Esophagus muscularis mucosa (tissue), 4 donors: ENCODE data around the gene GTF2H1. TPM values are rescaled to one million over a fixed set of nuclear protein-coding genes. Genes with fewer than 3 reads are reported as not detected.

ENCODE experiments used
- DNase-seq: peaks from one replicate; pipeline ENCODE4 v3.0.0-alpha.2; 2017; ENCODE audit errors: extremely low spot score
- H3K27ac ChIP-seq, 4 donors: fragments of 200-600 bp; sonication (generic); replicated peaks in 1 of 4; 1 replicate in 3 of 4; 2 replicates in 1 of 4; pipeline ENCODE4 v1.5.1; 2016 to 2019; ENCODE audit warnings: mild to moderate bottlenecking in 1 of 4
- H3K27me3 ChIP-seq, 4 donors: fragments of 200-600 bp; sonication (generic); one replicate each; pipeline versions ENCODE4 v1.5.1 to v1.6.0; 2016 to 2019
- H3K36me3 ChIP-seq, 4 donors: fragments of 200-600 bp; sonication (generic); one replicate each; pipeline ENCODE4 v1.5.1; 2016 to 2019
- H3K4me1 ChIP-seq, 4 donors: fragments of 200-600 bp; sonication (generic); one replicate each; pipeline ENCODE4 v1.5.1; 2016 to 2019
- H3K4me3 ChIP-seq, 4 donors: fragments of 200-600 bp; sonication (generic); 1 replicate in 2 of 4; 2 replicates in 2 of 4; pipeline ENCODE4 v1.5.1; 2016 to 2019; ENCODE audit warnings: mild to moderate bottlenecking in 4 of 4, moderate library complexity in 1 of 4
- H3K9me3 ChIP-seq, 4 donors: fragments of 200-600 bp; sonication (generic); 1 replicate in 3 of 4; 2 replicates in 1 of 4; pipeline ENCODE4 v1.5.1; 2016 to 2019
- CTCF ChIP-seq, 3 experiments: fragments of 200-600 bp in 2 of 3; fragments of 450-650 bp in 1 of 3; sonication (generic) in 2 of 3; IDR thresholded peaks; one replicate each; pipeline ENCODE4 v1.5.1; 2017 to 2019; ENCODE audit warnings: antibody characterized with exemption in 3 of 3, mild to moderate bottlenecking in 2 of 3, moderate library complexity in 1 of 3
- EP300 ChIP-seq: sonication (generic); formaldehyde crosslinking; IDR thresholded peaks from one replicate; pipeline ENCODE4 v1.6.1; 2017; ENCODE audit warnings: antibody characterized with exemption
- POLR2A ChIP-seq: fragments of 450-650 bp; IDR thresholded peaks from one replicate; pipeline ENCODE4 v1.6.1; 2017; ENCODE audit warnings: antibody characterized with exemption, moderate library complexity, mild to moderate bottlenecking, low read depth
- POLR2AphosphoS5 ChIP-seq, 2 donors: sonication (generic); formaldehyde crosslinking; IDR thresholded peaks; one replicate each; pipeline ENCODE4 v1.6.1; 2017; ENCODE audit warnings: antibody characterized with exemption in 2 of 2
- WGBS: methylation state at CpG from one replicate; pipeline ENCODE4 v1.1.5; 2018; 5-methylcytosine and 5-hydroxymethylcytosine counted together
- intact Hi-C: fragments of 100-400 bp; cut with DNase I; formaldehyde crosslinking; loops from one replicate; pipeline ENCODE4 v1.15.1; 2023
- total RNA-seq, 4 donors: library from RNA; depleted of rRNA; stranded (reverse); fragments of >200 nt; gene quantifications; one replicate each; pipeline versions ENCODE4 v1.1.0 to v1.2.1, GENCODE V29; 2016

GTF2H1 gene
- total RNA-seq, 4 donors from 2014 or later = 40.3 to 56.7 (median 48.3) TPM

GRCh38 chr11:18304745-18305144 lies 17.6 kb upstream of the GTF2H1 start:
- no peak for DNase-seq
- Histone ChIP-seq H3K9me3 (no peaks in the 10 kb centered on the region), H3K36me3 (peaks cover 32 to 95% (median 62%) of the 10 kb centered on the region in 4 donors), H3K4me3 (no peak overlapping the region), H3K4me1 (no peaks in the 10 kb centered on the region), H3K27me3 (no peaks in the 10 kb centered on the region), H3K27ac (no peak overlapping the region)
- no peak for TF ChIP-seq POLR2A
- no peak for TF ChIP-seq CTCF (IDR thresholded peaks at IDR 0.05)
- no peak for TF ChIP-seq EP300
- no peak for TF ChIP-seq POLR2AphosphoS5 (IDR thresholded peaks at IDR 0.05)
- intact Hi-C loops = no loop called here

- no peaks in the 10 kb centered on the region for H3K9me3 ChIP-seq
- H3K27ac ChIP-seq = no peak overlapping the region
- no peaks in the 10 kb centered on the region for H3K27me3 ChIP-seq
- H3K36me3 ChIP-seq = peaks cover 29 to 84% (median 64%) of the 10 kb centered on the region in 4 donors
- H3K4me1 ChIP-seq = peaks cover 0 to 5% (median 3%) of the 10 kb centered on the region in 4 donors
- 83% methylated on average over 2 of the region's 2 CpGs for WGBS
- DNase-seq = no peak
- TF ChIP-seq EP300 (no peak), POLR2A (no peak), POLR2AphosphoS5 (IDR thresholded peaks at IDR 0.05) (no peak), CTCF (IDR thresholded peaks at IDR 0.05) (no peak)
- intact Hi-C loops = no loop called here
- H3K4me3 ChIP-seq = no peak overlapping the region
Observed at GRCh38 chr11:18307461-18308139, 14.8 kb upstream of the GTF2H1 start.

GRCh38 chr11:18308242-18308641 lies 14.1 kb upstream of the GTF2H1 start:
- Histone ChIP-seq H3K27ac (no peak overlapping the region), H3K9me3 (no peaks in the 10 kb centered on the region), H3K4me3 (no peak overlapping the region), H3K27me3 (no peaks in the 10 kb centered on the region), H3K36me3 (peaks cover 29 to 77% (median 61%) of the 10 kb centered on the region in 4 donors), H3K4me1 (peaks cover 0 to 11% (median 9%) of the 10 kb centered on the region in 4 donors)
- intact Hi-C loops = no loop called here
- no peak for DNase-seq
- TF ChIP-seq POLR2A (no peak), POLR2AphosphoS5 (IDR thresholded peaks at IDR 0.05) (no peak), EP300 (no peak)
- 95% methylated on average over 2 of the region's 2 CpGs for WGBS

GRCh38 chr11:18309691-18310090 lies 12.7 kb upstream of the GTF2H1 start:
- Histone ChIP-seq H3K27ac (no peak overlapping the region), H3K27me3 (no peaks in the 10 kb centered on the region), H3K4me3 (no peak overlapping the region), H3K36me3 (peaks cover 22 to 63% (median 48%) of the 10 kb centered on the region in 4 donors), H3K9me3 (no peaks in the 10 kb centered on the region), H3K4me1 (peaks cover 6 to 17% (median 11%) of the 10 kb centered on the region in 4 donors)
- WGBS = 95% methylated on average over 5 of the region's 5 CpGs
- no peak for TF ChIP-seq POLR2AphosphoS5 (IDR thresholded peaks at IDR 0.05)
- TF ChIP-seq EP300 = no peak
- no peak for TF ChIP-seq CTCF (IDR thresholded peaks at IDR 0.05)
- TF ChIP-seq POLR2A = no peak
- DNase-seq = no peak
- intact Hi-C loops = no loop called here

GRCh38 chr11:18310800-18311340 lies 11.5 kb upstream of the GTF2H1 start:
- H3K4me3 ChIP-seq = no peak overlapping the region
- intact Hi-C loops = no loop called here
- H3K36me3 ChIP-seq = peaks cover 13 to 52% (median 38%) of the 10 kb centered on the region in 4 donors

More at GRCh38 chr11:18310800-18311340, 11.5 kb upstream of the GTF2H1 start:
- Histone ChIP-seq H3K27me3 (no peaks in the 10 kb centered on the region), H3K27ac (peak overlapping the region in 1 of 4 donors; percentile 50), H3K9me3 (no peaks in the 10 kb centered on the region), H3K4me1 (peaks cover 6 to 17% (median 11%) of the 10 kb centered on the region in 4 donors)
- 89% methylated on average over 6 of the region's 6 CpGs for WGBS
- TF ChIP-seq POLR2A (no peak), CTCF (IDR thresholded peaks at IDR 0.05) (no peak), POLR2AphosphoS5 (IDR thresholded peaks at IDR 0.05) (no peak), EP300 (no peak)
- no peak for DNase-seq
